Mesenchymal stem cell (in vitro differentiated cells and primary cell): ENCODE data around the gene HECTD2.
"Not testable (repeated sequence)": the region's sequence is repeated elsewhere in the genome, so short reads cannot be mapped to it uniquely, and the experiment has no call there.

Experiments used
- DNase-seq: peaks from one replicate; pipeline ENCODE4 v3.0.0-alpha.2; 2013
- H2AFZ ChIP-seq: one replicate; pipeline ENCODE4 v1.6.1; 2013; ENCODE audit warnings: low read depth, mild to moderate bottlenecking, control low read depth, inconsistent platforms, low read length, moderate library complexity
- H2AK5ac ChIP-seq: 2 replicates; pipeline ENCODE4 v1.6.1; 2013; ENCODE audit warnings: low read length, moderate library complexity, mild to moderate bottlenecking, inconsistent platforms; ENCODE audit not compliant: severe bottlenecking
- H2BK120ac ChIP-seq: one replicate; pipeline ENCODE4 v1.6.1; 2013; ENCODE audit warnings: low read depth, mild to moderate bottlenecking, inconsistent platforms, low read length, moderate library complexity
- H2BK12ac ChIP-seq, 2 experiments: one replicate each; pipeline ENCODE4 v1.6.1; 2013; ENCODE audit warnings: inconsistent platforms in 2 of 2, low read length in 2 of 2, mild to moderate bottlenecking in 2 of 2, moderate library complexity in 2 of 2, control low read depth in 1 of 2
- H2BK15ac ChIP-seq: one replicate; pipeline ENCODE4 v1.6.1; 2013; ENCODE audit warnings: mild to moderate bottlenecking, low read depth, inconsistent platforms; ENCODE audit not compliant: poor library complexity, severe bottlenecking
- H2BK5ac ChIP-seq: 2 replicates; pipeline ENCODE4 v1.6.1; 2013; ENCODE audit warnings: low read depth, mild to moderate bottlenecking, low read length, control low read depth, inconsistent platforms; ENCODE audit not compliant: poor library complexity, severe bottlenecking
- H3K14ac ChIP-seq, 2 experiments: one replicate each; pipeline ENCODE4 v1.6.1; 2013; ENCODE audit warnings: inconsistent platforms in 2 of 2, low read length in 2 of 2, control low read depth in 1 of 2, mild to moderate bottlenecking in 1 of 2, moderate library complexity in 1 of 2
- H3K18ac ChIP-seq, 2 experiments: one replicate each; pipeline ENCODE4 v1.6.1; 2013; ENCODE audit warnings: inconsistent platforms in 2 of 2, low read length in 2 of 2, control low read depth in 1 of 2, low read depth in 1 of 2, mild to moderate bottlenecking in 1 of 2
- H3K23ac ChIP-seq, 2 experiments: one replicate each; pipeline ENCODE4 v1.6.1; 2013; ENCODE audit warnings: inconsistent platforms in 2 of 2, low read length in 2 of 2, mild to moderate bottlenecking in 2 of 2, moderate library complexity in 2 of 2, control low read depth in 1 of 2
- H3K27ac ChIP-seq: 2 replicates; pipeline ENCODE4 v1.5.1; 2013; ENCODE audit warnings: mild to moderate bottlenecking, moderate library complexity, low read length, control low read depth, inconsistent platforms; ENCODE audit not compliant: poor library complexity, severe bottlenecking
- H3K27me3 ChIP-seq, 2 experiments: 2 replicates each; pipeline versions ENCODE4 v1.6.1 to v1.7.0; 2013; ENCODE audit warnings: low read length in 2 of 2, mild to moderate bottlenecking in 2 of 2, moderate library complexity in 2 of 2, control low read depth in 1 of 2, inconsistent platforms in 1 of 2; ENCODE audit not compliant: control insufficient read depth in 1 of 2, insufficient read depth in 1 of 2
- H3K36me3 ChIP-seq, 2 experiments: 2 replicates each; pipeline versions ENCODE4 v1.6.1 to v1.7.0; 2013; ENCODE audit warnings: low read length in 2 of 2, control low read depth in 1 of 2, inconsistent platforms in 1 of 2, low read depth in 1 of 2, mild to moderate bottlenecking in 1 of 2; ENCODE audit not compliant: insufficient read depth in 2 of 2, control insufficient read depth in 1 of 2
- H3K4ac ChIP-seq, 2 experiments: one replicate each; pipeline ENCODE4 v1.6.1; 2013; ENCODE audit warnings: inconsistent platforms in 2 of 2, low read length in 2 of 2, mild to moderate bottlenecking in 2 of 2, moderate library complexity in 2 of 2, control low read depth in 1 of 2, low read depth in 1 of 2
- H3K4me1 ChIP-seq: 2 replicates; pipeline ENCODE4 v1.6.1; 2013; ENCODE audit warnings: low read depth, low read length, control low read depth; ENCODE audit not compliant: control insufficient read depth, insufficient read depth
- H3K4me2 ChIP-seq: 2 replicates; pipeline ENCODE4 v1.6.1; 2013; ENCODE audit warnings: low read length, mild to moderate bottlenecking, inconsistent platforms; ENCODE audit not compliant: poor library complexity, severe bottlenecking
- H3K4me3 ChIP-seq, 2 experiments: 2 replicates each; pipeline versions ENCODE4 v1.5.1 to v1.7.0; 2013; ENCODE audit warnings: low read length in 2 of 2, mild to moderate bottlenecking in 2 of 2, control low read depth in 1 of 2, low read depth in 1 of 2; ENCODE audit not compliant: insufficient read depth in 1 of 2
- H3K79me1 ChIP-seq: replicated peaks from 2 replicates; pipeline ENCODE4 v1.6.1; 2013; ENCODE audit warnings: mild to moderate bottlenecking, control low read depth, low read length, inconsistent platforms; ENCODE audit not compliant: poor library complexity, severe bottlenecking
- H3K9ac ChIP-seq: 2 replicates; pipeline ENCODE4 v1.7.0; 2013; ENCODE audit warnings: mild to moderate bottlenecking, low read length, moderate library complexity
- H3K9me3 ChIP-seq: 2 replicates; pipeline ENCODE4 v1.7.0; 2013; ENCODE audit warnings: mild to moderate bottlenecking, low read length; ENCODE audit not compliant: control insufficient read depth
- H4K8ac ChIP-seq: one replicate; pipeline ENCODE4 v1.6.1; 2013; ENCODE audit warnings: inconsistent platforms, mild to moderate bottlenecking, low read length, moderate library complexity
- H4K91ac ChIP-seq: one replicate; pipeline ENCODE4 v1.6.1; 2013; ENCODE audit warnings: mild to moderate bottlenecking, low read length, inconsistent platforms
- WGBS: methylation state at CpG from one replicate; pipeline ENCODE4 v1.1.7; 2013; ENCODE audit warnings: mixed read lengths; 5-methylcytosine and 5-hydroxymethylcytosine counted together

Gene HECTD2

GRCh38 chr10:91366704-91367103, 43.4 kb upstream of the HECTD2 start:
- H3K4me3 ChIP-seq = no peak overlapping the region

GRCh38 chr10:91367127-91367531, 43.0 kb upstream of the HECTD2 start:
- Histone ChIP-seq H2BK5ac (no peak overlapping the region), H3K4me2 (no peak overlapping the region), H3K27me3 (no peaks in the 10 kb centered on the region), H2BK120ac (no peak overlapping the region), H2BK12ac (no peak overlapping the region), H4K8ac (no peak overlapping the region), H3K14ac (no peak overlapping the region), H3K18ac (no peak overlapping the region), H3K36me3 (no peaks in the 10 kb centered on the region), H3K4ac (no peak overlapping the region), H4K91ac (no peak overlapping the region), H3K4me1 (no peaks in the 10 kb centered on the region), H2AFZ (no peak overlapping the region), H2AK5ac (no peak overlapping the region), H3K27ac (no peak overlapping the region), H3K79me1 (no peaks in the 10 kb centered on the region), H3K4me3 (no peak overlapping the region), H3K9me3 (no peaks in the 10 kb centered on the region), H2BK15ac (no peak overlapping the region), H3K9ac (no peak overlapping the region), H3K23ac (no peak overlapping the region)
- DNase-seq = no peak

More at GRCh38 chr10:91366704-91367103, 43.4 kb upstream of the HECTD2 start:
- Histone ChIP-seq H2AK5ac (no peak overlapping the region), H3K18ac (no peak overlapping the region), H2BK12ac (no peak overlapping the region), H3K27ac (no peak overlapping the region), H4K91ac (no peak overlapping the region), H3K36me3 (no peaks in the 10 kb centered on the region), H3K27me3 (no peaks in the 10 kb centered on the region), H4K8ac (no peak overlapping the region), H2BK15ac (no peak overlapping the region), H3K23ac (no peak overlapping the region), H2BK120ac (no peak overlapping the region), H3K4ac (no peak overlapping the region), H3K9me3 (no peaks in the 10 kb centered on the region), H2AFZ (no peak overlapping the region), H3K14ac (no peak overlapping the region), H2BK5ac (no peak overlapping the region), H3K9ac (no peak overlapping the region), H3K4me2 (no peak overlapping the region), H3K4me1 (no peaks in the 10 kb centered on the region), H3K79me1 (no peaks in the 10 kb centered on the region)
- no CpG with 5 or more reads among the region's 1 CpG for WGBS
- DNase-seq = no peak

- Histone ChIP-seq H2AK5ac (no peak overlapping the region), H3K27me3 (no peaks in the 10 kb centered on the region), H3K4me3 (no peak overlapping the region), H3K36me3 (no peaks in the 10 kb centered on the region), H2BK12ac (no peak overlapping the region), H3K27ac (no peak overlapping the region), H2BK15ac (no peak overlapping the region), H3K4me1 (no peaks in the 10 kb centered on the region), H3K4me2 (no peak overlapping the region), H4K8ac (no peak overlapping the region), H3K9ac (no peak overlapping the region), H2BK5ac (no peak overlapping the region), H3K14ac (no peak overlapping the region), H2BK120ac (no peak overlapping the region), H3K79me1 (no peaks in the 10 kb centered on the region), H3K23ac (no peak overlapping the region), H2AFZ (no peak overlapping the region), H3K4ac (no peak overlapping the region), H3K9me3 (no peaks in the 10 kb centered on the region), H3K18ac (no peak overlapping the region), H4K91ac (no peak overlapping the region)
- no peak for DNase-seq
- 57% methylated on average over 1 of the region's 2 CpGs for WGBS
Measured at GRCh38 chr10:91367558-91367957, 42.6 kb upstream of the HECTD2 start.

GRCh38 chr10:91369978-91370589, 40.1 kb upstream of the HECTD2 start:
- H2BK120ac ChIP-seq, H3K9ac ChIP-seq, H3K23ac ChIP-seq, H3K27ac ChIP-seq, H2AFZ ChIP-seq, H3K4me3 ChIP-seq, H4K8ac ChIP-seq, H2BK12ac ChIP-seq, H3K14ac ChIP-seq, H2AK5ac ChIP-seq, H2BK15ac ChIP-seq, H3K27me3 ChIP-seq, H3K79me1 ChIP-seq, H4K91ac ChIP-seq, H3K36me3 ChIP-seq, H3K4me2 ChIP-seq, H3K4ac ChIP-seq, H3K18ac ChIP-seq, H3K4me1 ChIP-seq, H2BK5ac ChIP-seq: not testable (repeated sequence)
- peak; percentile 46 for DNase-seq
- 90% methylated on average over 4 of the region's 6 CpGs for WGBS
- H3K9me3 ChIP-seq = peaks cover 19% of the 10 kb centered on the region
